ENCODE data around the gene OR2A14.
"Not testable (repeated sequence)": the region's sequence is repeated elsewhere in the genome, so short reads cannot be mapped to it uniquely, and the experiment has no call there.

The OR2A14 gene

GRCh38 chr7:144122876-144123275, at the start of gene OR2A14:
Gene OR2A14, plus strand, starts transcription at chr7:144123176. Its CDS starts 5,937 bp downstream, at chr7:144129113.
- DNase-seq = no peak
- in situ Hi-C loops (cut with HindIII; ENCODE audit: low pct_ligation_motif_present, low pct_unique_long_range_greater_than_20kb, low sequenced_read_pairs) = no loop called here

- no peak for DNase-seq
- in situ Hi-C loops (cut with HindIII; ENCODE audit: low pct_ligation_motif_present, low pct_unique_long_range_greater_than_20kb, low sequenced_read_pairs) = no loop called here
Measured at GRCh38 chr7:144074374-144074773, 48.6 kb upstream of the OR2A14 start.

GRCh38 chr7:144085978-144086377, 37.0 kb upstream of the OR2A14 start, which contains the start of gene OR2A12:
Gene OR2A12, plus strand, starts transcription at chr7:144086278. Its CDS starts 8,830 bp downstream, at chr7:144095108.
- no peak for DNase-seq
- in situ Hi-C loops (cut with HindIII; ENCODE audit: low pct_ligation_motif_present, low pct_unique_long_range_greater_than_20kb, low sequenced_read_pairs) = no loop called here

- DNase-seq = no peak
- in situ Hi-C loops (cut with HindIII; ENCODE audit: low pct_ligation_motif_present, low pct_unique_long_range_greater_than_20kb, low sequenced_read_pairs) = no loop called here
Measured at GRCh38 chr7:144086730-144087129, 36.2 kb upstream of the OR2A14 start.

GRCh38 chr7:144087230-144087629, 35.7 kb upstream of the OR2A14 start:
- in situ Hi-C loops (cut with HindIII; ENCODE audit: low pct_ligation_motif_present, low pct_unique_long_range_greater_than_20kb, low sequenced_read_pairs) = no loop called here
- no peak for DNase-seq

GRCh38 chr7:144090667-144091066, 32.3 kb upstream of the OR2A14 start:
- in situ Hi-C loops (cut with HindIII; ENCODE audit: low pct_ligation_motif_present, low pct_unique_long_range_greater_than_20kb, low sequenced_read_pairs) = no loop called here
- no peak for DNase-seq

- in situ Hi-C loops (cut with HindIII; ENCODE audit: low pct_ligation_motif_present, low pct_unique_long_range_greater_than_20kb, low sequenced_read_pairs) = no loop called here
- DNase-seq = no peak
Measured at GRCh38 chr7:144098776-144099175, 24.2 kb upstream of the OR2A14 start.

- in situ Hi-C loops (cut with HindIII; ENCODE audit: low pct_ligation_motif_present, low pct_unique_long_range_greater_than_20kb, low sequenced_read_pairs) = no loop called here
- DNase-seq = no peak
Measured at GRCh38 chr7:144100607-144101006, 22.4 kb upstream of the OR2A14 start.

GRCh38 chr7:144102041-144102440, 20.9 kb upstream of the OR2A14 start:
- no peak for DNase-seq
- in situ Hi-C loops (cut with HindIII; ENCODE audit: low pct_ligation_motif_present, low pct_unique_long_range_greater_than_20kb, low sequenced_read_pairs) = no loop called here

GRCh38 chr7:144105211-144105610, 17.8 kb upstream of the OR2A14 start:
- in situ Hi-C loops (cut with HindIII; ENCODE audit: low pct_ligation_motif_present, low pct_unique_long_range_greater_than_20kb, low sequenced_read_pairs) = no loop called here
- no peak for DNase-seq

GRCh38 chr7:144109283-144109682, 13.7 kb upstream of the OR2A14 start, which contains the start of gene OR2A2:
Gene OR2A2, plus strand, starts transcription at chr7:144109583. Its CDS starts 0 bp downstream, at chr7:144109583.
- DNase-seq = no peak
- in situ Hi-C loops (cut with HindIII; ENCODE audit: low pct_ligation_motif_present, low pct_unique_long_range_greater_than_20kb, low sequenced_read_pairs) = no loop called here

- in situ Hi-C loops (cut with HindIII; ENCODE audit: low pct_ligation_motif_present, low pct_unique_long_range_greater_than_20kb, low sequenced_read_pairs) = no loop called here
- DNase-seq = no peak
Measured at GRCh38 chr7:144110272-144110671, 12.7 kb upstream of the OR2A14 start.

GRCh38 chr7:144113651-144114050, 9.3 kb upstream of the OR2A14 start:
- no peak for DNase-seq
- in situ Hi-C loops (cut with HindIII; ENCODE audit: low pct_ligation_motif_present, low pct_unique_long_range_greater_than_20kb, low sequenced_read_pairs) = no loop called here

- in situ Hi-C loops (cut with HindIII; ENCODE audit: low pct_ligation_motif_present, low pct_unique_long_range_greater_than_20kb, low sequenced_read_pairs) = no loop called here
- peak; percentile 46 for DNase-seq
Measured at GRCh38 chr7:144118341-144118740, 4.6 kb upstream of the OR2A14 start.

- in situ Hi-C loops (cut with HindIII; ENCODE audit: low pct_ligation_motif_present, low pct_unique_long_range_greater_than_20kb, low sequenced_read_pairs) = no loop called here
Measured at GRCh38 chr7:144127714-144128334, 4.8 kb downstream of the OR2A14 start.

GRCh38 chr7:144129601-144130000, 6.6 kb downstream of the OR2A14 start:
- DNase-seq; in situ Hi-C loops (cut with HindIII; ENCODE audit: low pct_ligation_motif_present, low pct_unique_long_range_greater_than_20kb, low sequenced_read_pairs): not testable (repeated sequence)

More at GRCh38 chr7:144127714-144128334, 4.8 kb downstream of the OR2A14 start:
- peak; percentile 89 for DNase-seq

GRCh38 chr7:144130730-144131129, 7.8 kb downstream of the OR2A14 start:
- in situ Hi-C loops (cut with HindIII; ENCODE audit: low pct_ligation_motif_present, low pct_unique_long_range_greater_than_20kb, low sequenced_read_pairs) = no loop called here

GRCh38 chr7:144132262-144132661, 9.3 kb downstream of the OR2A14 start:
- in situ Hi-C loops (cut with HindIII; ENCODE audit: low pct_ligation_motif_present, low pct_unique_long_range_greater_than_20kb, low sequenced_read_pairs) = no loop called here
- no peak for DNase-seq

More at GRCh38 chr7:144130730-144131129, 7.8 kb downstream of the OR2A14 start:
- no peak for DNase-seq

- in situ Hi-C loops (cut with HindIII; ENCODE audit: low pct_ligation_motif_present, low pct_unique_long_range_greater_than_20kb, low sequenced_read_pairs) = no loop called here
- no peak for DNase-seq
Measured at GRCh38 chr7:144133307-144133706, 10.3 kb downstream of the OR2A14 start.

- in situ Hi-C loops (cut with HindIII; ENCODE audit: low pct_ligation_motif_present, low pct_unique_long_range_greater_than_20kb, low sequenced_read_pairs) = no loop called here
- DNase-seq = no peak
Measured at GRCh38 chr7:144134116-144134515, 11.1 kb downstream of the OR2A14 start.
